HG03097 (cell line): ENCODE results near the gene TRIM14.
"Not testable (repeated sequence)": the region's sequence is repeated elsewhere in the genome, so short reads cannot be mapped to it uniquely, and the experiment has no call there.

Experiments used
- ATAC-seq: cut with Tn5 transposase; IDR thresholded peaks from one replicate; pipeline ENCODE4 v1.9.1; 2021; ENCODE audit not compliant: unreplicated experiment, low FRiP score

Gene TRIM14

GRCh38 chr9:98020476-98021145, 98.4 kb downstream of the TRIM14 start:
- no peak for ATAC-seq

- not testable (repeated sequence) for ATAC-seq
These were observed 99.2 kb downstream of the TRIM14 start for GRCh38 chr9:98019869-98020268.
